Measurements from ENCODE around the gene TMC8.

The TMC8 gene

DNA sequence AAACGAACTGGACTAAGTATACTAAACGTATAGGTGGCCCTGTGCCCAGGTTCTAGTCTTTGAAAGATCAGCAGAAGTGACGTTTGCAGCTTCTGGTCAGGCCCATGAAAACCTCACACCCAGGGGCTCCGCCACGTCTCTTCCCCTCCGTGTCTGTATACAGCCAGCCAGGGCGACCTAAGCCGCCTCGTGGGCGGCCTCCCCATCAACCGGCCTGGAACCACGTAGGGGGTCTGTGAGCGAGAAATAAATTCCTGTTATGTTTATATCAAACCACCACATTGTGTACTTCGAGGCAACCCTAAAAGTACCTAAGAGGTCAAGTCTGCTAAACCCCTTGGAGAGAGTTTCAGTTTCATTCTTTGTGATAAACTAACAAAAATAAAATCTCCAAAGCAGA, 49.5 kb downstream of the TMC8 start:
- no peak for DNase-seq (ENCODE audit: low read depth in 3 of 3)

DNA sequence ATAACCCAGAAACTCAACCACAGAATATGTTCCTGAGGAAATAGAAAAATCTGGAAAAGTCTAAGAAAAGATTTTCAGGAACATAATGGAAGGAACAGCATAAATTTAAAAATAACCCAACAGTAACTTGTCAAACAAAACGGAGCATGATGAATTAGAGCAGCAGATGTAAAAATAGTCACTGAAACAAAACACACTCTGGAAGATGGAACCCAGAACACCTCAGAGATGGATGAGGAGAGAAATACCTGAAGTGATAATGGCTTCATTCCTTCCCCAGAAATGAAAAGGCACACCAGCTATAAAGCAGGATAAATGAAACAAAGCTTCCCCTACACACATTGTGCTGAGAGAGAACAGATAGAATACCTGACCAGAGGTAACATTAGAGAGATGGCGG, 49.9 kb downstream of the TMC8 start:
- DNase-seq (ENCODE audit: low read depth in 3 of 3): no peak

DNA sequence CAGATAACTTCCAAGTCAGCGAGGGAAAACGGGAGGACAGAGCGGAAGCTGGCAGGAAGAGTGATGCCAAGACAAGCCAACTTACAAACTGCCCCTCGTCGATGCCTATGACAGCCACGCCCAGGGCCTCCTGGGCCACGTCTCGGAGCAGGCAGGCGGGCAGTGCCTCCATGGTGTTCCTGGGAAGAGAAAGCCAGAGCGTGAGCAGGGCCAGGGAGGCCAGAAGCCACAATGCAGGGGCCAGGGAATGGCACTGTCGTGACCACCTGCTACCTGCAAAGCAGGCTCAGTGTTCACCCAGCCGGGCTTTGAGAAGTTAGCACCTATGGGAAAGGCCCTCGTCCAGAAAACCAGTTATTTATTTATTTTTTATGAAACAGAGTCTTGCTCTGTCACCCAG, 51.9 kb downstream of the TMC8 start:
- DNase-seq (ENCODE audit: low read depth in 3 of 3): no peak

DNA sequence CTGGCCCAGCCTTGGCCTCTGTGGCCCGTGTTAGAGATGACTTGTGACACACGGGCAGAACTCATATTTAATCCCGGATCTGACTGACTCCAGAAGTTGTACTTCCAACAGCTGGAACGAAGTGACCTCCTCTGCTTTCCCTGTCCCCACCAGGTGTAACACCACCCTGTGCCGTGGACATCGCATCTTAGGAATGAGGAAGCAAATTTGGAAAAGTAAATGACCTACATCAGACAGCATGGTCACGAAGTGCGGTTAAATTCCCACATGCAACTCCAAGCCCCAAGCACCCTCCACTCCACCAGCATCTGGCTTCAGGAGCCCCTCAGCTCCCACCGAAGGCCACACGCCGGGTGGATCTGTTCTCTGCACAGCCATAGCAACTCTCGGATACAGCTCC, 53.3 kb downstream of the TMC8 start:
- DNase-seq (ENCODE audit: low read depth in 3 of 3): no peak

DNA sequence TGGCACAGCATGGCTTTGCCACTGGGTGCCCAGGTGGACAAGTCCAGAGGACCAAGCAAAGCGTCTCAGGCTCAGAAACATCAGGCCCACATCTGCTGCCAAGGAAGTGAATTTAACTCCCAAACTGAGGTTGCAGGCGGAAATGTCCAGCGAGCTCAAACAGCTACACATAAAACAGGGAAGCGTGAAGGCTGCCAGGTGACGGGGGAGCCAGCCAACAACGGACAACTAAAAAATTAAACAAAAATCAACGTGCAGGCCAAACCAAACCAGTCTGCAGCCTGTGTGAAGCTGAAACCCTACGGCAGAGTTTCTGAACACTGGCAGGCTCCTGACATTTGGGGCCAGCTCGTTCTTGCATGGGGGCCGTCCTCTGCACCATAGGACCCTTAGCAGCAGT, 53.8 kb downstream of the TMC8 start:
- DNase-seq (ENCODE audit: low read depth in 3 of 3): no peak

DNA sequence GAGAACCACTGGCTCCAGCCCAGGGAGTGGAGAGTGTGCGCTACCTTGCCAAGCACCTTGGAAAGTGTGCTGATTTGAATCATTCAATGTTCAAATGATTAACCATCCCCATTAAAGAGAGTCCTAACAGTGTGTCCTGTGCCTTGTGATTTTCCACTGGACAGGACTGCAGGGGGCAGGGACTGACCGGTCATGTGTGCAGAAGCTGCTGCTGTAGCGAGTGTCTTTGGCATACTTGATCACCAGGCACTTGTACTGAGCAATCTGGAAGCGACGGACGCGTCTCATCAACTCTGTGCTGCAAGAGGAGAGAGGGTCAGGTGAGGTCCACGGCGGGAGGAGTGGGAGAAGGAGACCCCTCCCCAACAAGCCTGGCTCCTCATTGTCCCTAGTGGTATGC, 54.3 kb downstream of the TMC8 start:
- no peak for DNase-seq (ENCODE audit: low read depth in 3 of 3)

DNA sequence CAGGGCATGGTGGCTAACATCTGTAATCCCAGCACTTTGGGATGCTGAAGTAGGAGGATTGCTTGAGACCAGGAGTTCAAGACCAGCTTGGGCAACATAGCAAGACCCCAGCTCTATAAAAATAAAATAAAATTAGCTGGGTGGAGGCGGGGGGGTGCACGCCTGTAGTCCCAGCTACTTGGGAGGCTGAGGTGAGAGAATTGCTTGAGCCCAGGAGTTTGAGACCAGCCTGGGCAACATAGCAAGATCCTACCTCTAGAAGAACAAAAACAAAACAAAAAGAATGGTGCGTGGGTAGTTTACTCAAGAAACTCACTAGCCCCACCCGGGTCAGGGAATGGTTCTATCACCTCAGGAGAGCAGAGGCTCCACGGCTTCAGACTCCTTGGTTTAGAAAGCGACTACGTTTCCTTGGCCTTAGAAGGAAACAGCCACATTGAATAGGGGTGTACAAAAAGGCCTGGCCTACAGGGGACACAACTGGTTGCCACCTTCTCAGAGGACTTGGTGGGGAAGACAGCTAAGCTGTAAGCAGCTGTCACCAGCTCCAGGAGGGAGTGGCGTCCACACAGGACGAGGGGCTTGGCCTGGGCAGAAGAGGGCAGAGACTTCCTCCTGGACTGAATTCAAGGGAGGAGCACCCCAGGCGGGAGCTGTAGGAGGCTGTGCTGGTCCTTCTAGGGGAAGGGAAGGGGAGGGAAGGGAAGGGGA, 55.6 kb downstream of the TMC8 start:
- DNase-seq (ENCODE audit: low read depth in 3 of 3): no peak

DNA sequence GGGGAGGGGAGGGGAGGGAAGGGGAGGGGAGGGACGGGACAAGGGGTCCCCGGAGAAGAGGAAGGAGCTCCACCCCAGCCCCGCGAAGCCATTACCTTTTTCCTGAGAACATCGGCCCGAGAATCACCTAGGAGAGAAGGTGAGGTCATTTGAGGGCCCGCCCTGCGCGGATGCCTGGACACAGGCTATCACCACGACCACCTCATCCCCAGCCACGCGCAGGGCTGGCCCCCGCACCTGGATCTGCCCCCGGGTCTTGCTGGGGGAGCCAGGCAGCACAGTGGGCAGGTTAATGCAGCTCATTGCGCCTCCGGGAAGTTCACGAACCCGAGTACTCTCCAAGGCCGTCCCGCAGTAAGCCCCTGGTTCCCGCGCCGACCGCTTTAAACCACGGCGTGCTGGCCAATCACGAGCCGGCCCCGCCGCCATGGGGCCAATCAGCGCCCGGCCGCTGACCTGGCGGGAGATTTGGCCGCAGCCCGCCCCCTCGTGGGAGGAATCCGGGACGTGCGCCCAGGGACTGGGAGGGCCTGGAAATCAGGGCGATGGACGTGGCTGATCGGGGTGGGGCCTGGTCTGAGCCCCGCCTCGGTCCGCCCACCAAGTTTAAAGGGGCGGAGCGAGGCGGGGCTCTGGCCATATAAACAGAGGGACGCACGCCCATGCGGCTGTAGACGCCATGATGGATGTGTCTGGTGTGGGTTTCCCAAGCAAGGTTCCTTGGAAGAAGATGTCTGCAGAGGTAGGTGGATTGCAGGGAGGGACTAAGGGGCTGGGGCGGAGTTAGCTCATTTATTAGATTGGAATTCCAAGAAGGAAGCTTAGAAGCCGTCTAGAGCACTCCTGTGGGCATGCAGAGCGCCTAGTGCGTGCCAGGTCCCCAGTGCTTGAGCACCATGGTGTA, 56.4 kb downstream of the TMC8 start, which contains the start of the genes AFMID and TK1:
AFMID (plus strand) TSS at position 671 of the 904 bp plus-strand sequence; CDS start at position 680, 9 bp downstream.
TK1 (minus strand) TSS at position 361 of the 904 bp plus-strand sequence; CDS start at position 303, 58 bp downstream.
- DNase-seq (ENCODE audit: low read depth in 3 of 3): peak; percentile 48 to 67 (median 58)

All from stimulated activated CD4-positive, alpha-beta T cell treated with anti-CD3 and anti-CD28 coated beads, TNF-alpha, amount 100 ng/mL, for 4 hours (primary cell).